Body of pancreas (tissue), 4 donors: ENCODE data around the gene EDARADD. TPM values are rescaled to one million over a fixed set of nuclear protein-coding genes. Genes with fewer than 3 reads are reported as not detected.
"Not testable (repeated sequence)": the region's sequence is repeated elsewhere in the genome, so short reads cannot be mapped to it uniquely, and the experiment has no call there.

ENCODE experiments used
- ATAC-seq: fragments of 150-250 bp; one replicate; pipeline ENCODE4 v1.9.1; 2016
- DNase-seq, 4 donors: peaks; one replicate each; pipeline ENCODE4 v3.0.0-alpha.2; 2019
- H3K27ac ChIP-seq, 4 donors: fragments of 200-600 bp; sonication (generic); 1 replicate in 3 of 4; 2 replicates in 1 of 4; pipeline versions ENCODE4 v1.5.1 to v1.6.1; 2016 to 2019; ENCODE audit warnings: mild to moderate bottlenecking in 1 of 4, mixed read lengths in 1 of 4, moderate library complexity in 1 of 4
- H3K27me3 ChIP-seq, 2 donors: fragments of 200-600 bp; sonication (generic); one replicate each; pipeline ENCODE4 v1.6.0; 2016; ENCODE audit warnings: mild to moderate bottlenecking in 1 of 2
- H3K36me3 ChIP-seq, 2 donors: fragments of 200-600 bp; sonication (generic); replicated peaks in 1 of 2; 2 replicates each; pipeline ENCODE4 v1.5.1; 2016; ENCODE audit warnings: low read depth in 2 of 2; ENCODE audit not compliant: insufficient read depth in 1 of 2
- H3K4me1 ChIP-seq: fragments of 200-600 bp; sonication (generic); one replicate; pipeline ENCODE4 v1.6.0; 2016
- H3K4me3 ChIP-seq, 2 donors: fragments of 200-600 bp; sonication (generic); 1 replicate in 1 of 2; 2 replicates in 1 of 2; pipeline ENCODE4 v1.5.1; 2016 to 2019
- H3K9me3 ChIP-seq, 3 donors: fragments of 200-600 bp; sonication (generic); 1 replicate in 2 of 3; 2 replicates in 1 of 3; pipeline ENCODE4 v1.5.1; 2016
- POLR2A ChIP-seq, 3 donors: fragments of 450-650 bp; IDR thresholded peaks; one replicate each; pipeline ENCODE4 v1.6.1; 2016; ENCODE audit warnings: antibody characterized with exemption in 3 of 3, mild to moderate bottlenecking in 2 of 3
- WGBS, 2 donors: methylation state at CpG; one replicate each; pipeline ENCODE4 v1.1.5; 2017; 5-methylcytosine and 5-hydroxymethylcytosine counted together
- intact Hi-C: fragments of 100-400 bp; cut with DNase I; formaldehyde crosslinking; loops from one replicate; pipeline ENCODE4 v1.15.1; 2023
- total RNA-seq, 2 donors: library from RNA; depleted of rRNA; stranded (reverse); fragments of >200 nt; gene quantifications; one replicate each; pipeline ENCODE4 v1.1.0, GENCODE V29; 2016
- TF ChIP-seq, protein P1 (sequence below), 7 experiments: fragments of 450-650 bp in 4 of 7; fragments of 200-600 bp in 3 of 7; sonication (generic) in 3 of 7; IDR thresholded peaks; one replicate each; pipeline ENCODE4 v1.5.1; 2016 to 2019; ENCODE audit warnings: antibody characterized with exemption in 7 of 7

Gene EDARADD
- total RNA-seq, 2 donors from 2014 or later = 2.9 to 8.9 TPM

DNA sequence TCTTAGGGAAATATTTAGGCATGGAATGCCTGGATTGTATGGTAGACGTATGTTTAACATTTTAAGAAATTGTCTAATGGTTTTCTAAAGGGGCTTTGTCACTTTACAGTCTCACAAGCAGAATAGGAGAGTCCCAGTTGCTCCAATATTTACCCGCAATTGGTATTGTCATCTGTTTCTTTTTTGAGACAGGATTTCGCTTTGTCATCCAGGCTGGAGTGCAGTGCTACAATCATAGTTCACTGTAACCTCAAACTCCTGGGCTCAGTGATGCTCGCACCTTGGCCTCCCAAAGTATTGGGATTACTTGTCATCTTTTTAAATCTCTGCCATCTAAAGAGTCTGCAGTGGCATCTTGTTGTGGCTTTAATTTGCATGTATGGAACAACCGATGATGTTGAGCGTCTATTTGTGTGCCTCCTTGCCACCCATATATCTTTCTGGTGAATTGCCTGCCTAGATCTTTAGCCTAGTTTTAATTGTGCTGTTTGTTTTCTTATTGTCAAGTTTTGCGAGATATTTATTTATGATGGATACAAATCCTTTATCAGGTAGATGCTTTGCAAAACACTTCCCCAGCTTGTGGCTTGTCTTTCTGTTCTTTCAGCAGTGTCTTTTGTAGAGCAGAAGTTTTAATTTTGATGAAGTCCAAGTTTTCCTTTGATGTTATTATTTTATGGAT lies 32.0 kb upstream of the EDARADD start:
- intact Hi-C loops = no loop called here
- 91 to 94% methylated on average over 7 of the region's 7 CpGs for WGBS, 2 donors

GRCh38 chr1:236363237-236363636 lies 30.8 kb upstream of the EDARADD start:
- Histone ChIP-seq H3K4me1 (peaks cover 19% of the 10 kb centered on the region), H3K27ac (no peak overlapping the region), H3K36me3 (no peaks in the 10 kb centered on the region), H3K4me3 (no peak overlapping the region), H3K9me3 (no peaks in the 10 kb centered on the region), H3K27me3 (no peaks in the 10 kb centered on the region)
- intact Hi-C loops = no loop called here
- 83 to 99% methylated on average over 5 of the region's 5 CpGs for WGBS, 2 donors
- no peak for DNase-seq
- no peak for ATAC-seq
- TF ChIP-seq, protein P1, sequence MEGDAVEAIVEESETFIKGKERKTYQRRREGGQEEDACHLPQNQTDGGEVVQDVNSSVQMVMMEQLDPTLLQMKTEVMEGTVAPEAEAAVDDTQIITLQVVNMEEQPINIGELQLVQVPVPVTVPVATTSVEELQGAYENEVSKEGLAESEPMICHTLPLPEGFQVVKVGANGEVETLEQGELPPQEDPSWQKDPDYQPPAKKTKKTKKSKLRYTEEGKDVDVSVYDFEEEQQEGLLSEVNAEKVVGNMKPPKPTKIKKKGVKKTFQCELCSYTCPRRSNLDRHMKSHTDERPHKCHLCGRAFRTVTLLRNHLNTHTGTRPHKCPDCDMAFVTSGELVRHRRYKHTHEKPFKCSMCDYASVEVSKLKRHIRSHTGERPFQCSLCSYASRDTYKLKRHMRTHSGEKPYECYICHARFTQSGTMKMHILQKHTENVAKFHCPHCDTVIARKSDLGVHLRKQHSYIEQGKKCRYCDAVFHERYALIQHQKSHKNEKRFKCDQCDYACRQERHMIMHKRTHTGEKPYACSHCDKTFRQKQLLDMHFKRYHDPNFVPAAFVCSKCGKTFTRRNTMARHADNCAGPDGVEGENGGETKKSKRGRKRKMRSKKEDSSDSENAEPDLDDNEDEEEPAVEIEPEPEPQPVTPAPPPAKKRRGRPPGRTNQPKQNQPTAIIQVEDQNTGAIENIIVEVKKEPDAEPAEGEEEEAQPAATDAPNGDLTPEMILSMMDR (IDR thresholded peaks at IDR 0.05) = no peak
- TF ChIP-seq POLR2A (IDR thresholded peaks at IDR 0.05) = no peak

More for the DNA sequence above, 32.0 kb upstream of the EDARADD start:
- Histone ChIP-seq H3K36me3 (no peaks in the 10 kb centered on the region), H3K9me3 (no peaks in the 10 kb centered on the region), H3K27me3 (no peaks in the 10 kb centered on the region), H3K27ac (no peak overlapping the region), H3K4me3 (no peak overlapping the region), H3K4me1 (peaks cover 19% of the 10 kb centered on the region)
- TF ChIP-seq, protein P1 (IDR thresholded peaks at IDR 0.05) = no peak
- TF ChIP-seq POLR2A (IDR thresholded peaks at IDR 0.05) = no peak
- ATAC-seq = no peak
- DNase-seq = no peak

- Histone ChIP-seq H3K27me3 (no peaks in the 10 kb centered on the region), H3K36me3 (no peaks in the 10 kb centered on the region), H3K4me1 (peaks cover 19% of the 10 kb centered on the region), H3K4me3 (no peak overlapping the region), H3K9me3 (no peaks in the 10 kb centered on the region), H3K27ac (peak overlapping the region in 2 of 4 donors; percentile 17 to 43)
- TF ChIP-seq POLR2A (IDR thresholded peaks at IDR 0.05) = no peak
- TF ChIP-seq, protein P1 (IDR thresholded peaks at IDR 0.05) = no peak
- ATAC-seq (peak; percentile 27), DNase-seq (peak in 1 of 4 donors; percentile 20)
- intact Hi-C loops = no loop called here
- WGBS, 2 donors = 10 to 15% methylated on average over 7 of the region's 7 CpGs
Measured at GRCh38 chr1:236365999-236366570, 28.0 kb upstream of the EDARADD start.

- H3K4me3 ChIP-seq, intact Hi-C loops, ATAC-seq, H3K36me3 ChIP-seq, H3K9me3 ChIP-seq, DNase-seq, H3K27me3 ChIP-seq: not testable (repeated sequence)
- 78 to 96% methylated on average over 12 of the region's 12 CpGs for WGBS, 2 donors
- peaks cover 19% of the 10 kb centered on the region for H3K4me1 ChIP-seq
- peak overlapping the region in 2 of 4 donors; percentile 17 to 43 for H3K27ac ChIP-seq
Measured at GRCh38 chr1:236366681-236367080, 27.4 kb upstream of the EDARADD start.

- intact Hi-C loops = no loop called here
- Histone ChIP-seq H3K4me3 (no peak overlapping the region), H3K27me3 (no peaks in the 10 kb centered on the region), H3K27ac (no peak overlapping the region), H3K4me1 (peaks cover 16% of the 10 kb centered on the region), H3K36me3 (no peaks in the 10 kb centered on the region), H3K9me3 (no peaks in the 10 kb centered on the region)
- no peak for ATAC-seq
- no peak for TF ChIP-seq POLR2A (IDR thresholded peaks at IDR 0.05)
- TF ChIP-seq, protein P1 (IDR thresholded peaks at IDR 0.05) = no peak
- DNase-seq = no peak
- WGBS, 2 donors = 86 to 87% methylated on average over 1 of the region's 1 CpG
Measured at GRCh38 chr1:236370420-236370819, 23.7 kb upstream of the EDARADD start.
